ENCODE results near the gene SNX7. TPM values are rescaled to one million over a fixed set of nuclear protein-coding genes. Genes with fewer than 3 reads are reported as not detected.
A peak's percentile ranks its signal among the peaks of the same experiment; 100 is the strongest.

The SNX7 gene
- total and polyA plus RNA-seq, 2 donors (not counting 1 experiment from before 2014, with no cell fraction given) = 48.6 to 60.9 TPM

GRCh38 chr1:98705591-98705990 is 44.1 kb downstream of the SNX7 start:
- H2AFZ ChIP-seq (ENCODE audit: low read length) = no peak overlapping the region
- H3K36me3 ChIP-seq (ENCODE audit: control insufficient read depth, insufficient read depth, low read length) = no peaks in the 10 kb centered on the region
- H3K79me2 ChIP-seq (ENCODE audit: control insufficient read depth, insufficient read depth, low read length) = no peaks in the 10 kb centered on the region
- no peaks in the 10 kb centered on the region for H4K20me1 ChIP-seq (ENCODE audit: control insufficient read depth, extremely low read depth, insufficient read depth, low read length)
- no peak overlapping the region for H3K4me3 ChIP-seq (replicated peaks in 1 of 4; ENCODE audit: control extremely low read depth in 1 of 4, insufficient read depth in 1 of 4, low read depth in 3 of 4, low read length in 4 of 4)
- H3K27ac ChIP-seq (ENCODE audit: insufficient read depth, low read length) = no peak overlapping the region
- DNase-seq (ENCODE audit: low read depth in 2 of 2) = no peak
- no peaks in the 10 kb centered on the region for H3K9me3 ChIP-seq (ENCODE audit: control insufficient read depth, insufficient read depth, low read depth, low read length)
- no peak for TF ChIP-seq CTCF (conservative IDR thresholded peaks at IDR 0.05 in 1 of 2, IDR thresholded peaks at IDR 0.05 in 1 of 2; ENCODE audit: low read depth in 1 of 2, low read length in 2 of 2)
- TF ChIP-seq EZH2 (IDR thresholded peaks at IDR 0.05; ENCODE audit: low read length, missing control alignments) = no peak
- H3K9ac ChIP-seq (ENCODE audit: insufficient read depth, low read length) = no peak overlapping the region
- H3K4me1 ChIP-seq (ENCODE audit: control insufficient read depth, extremely low read depth, insufficient read depth, low read length) = no peaks in the 10 kb centered on the region
- H3K4me2 ChIP-seq (ENCODE audit: extremely low read depth, insufficient read depth, low read length) = no peak overlapping the region
- H3K27me3 ChIP-seq (ENCODE audit: control insufficient read depth, insufficient read depth, low read length) = no peaks in the 10 kb centered on the region

GRCh38 chr1:98706173-98706843 is 44.8 kb downstream of the SNX7 start:
- Histone ChIP-seq H3K4me3 (replicated peaks in 1 of 4; ENCODE audit: control extremely low read depth in 1 of 4, insufficient read depth in 1 of 4, low read depth in 3 of 4, low read length in 4 of 4) (no peak overlapping the region), H3K79me2 (ENCODE audit: control insufficient read depth, insufficient read depth, low read length) (no peaks in the 10 kb centered on the region), H3K9ac (ENCODE audit: insufficient read depth, low read length) (no peak overlapping the region), H2AFZ (ENCODE audit: low read length) (no peak overlapping the region), H3K27me3 (ENCODE audit: control insufficient read depth, insufficient read depth, low read length) (no peaks in the 10 kb centered on the region), H4K20me1 (ENCODE audit: control insufficient read depth, extremely low read depth, insufficient read depth, low read length) (no peaks in the 10 kb centered on the region), H3K27ac (ENCODE audit: insufficient read depth, low read length) (no peak overlapping the region), H3K4me1 (ENCODE audit: control insufficient read depth, extremely low read depth, insufficient read depth, low read length) (no peaks in the 10 kb centered on the region), H3K36me3 (ENCODE audit: control insufficient read depth, insufficient read depth, low read length) (no peaks in the 10 kb centered on the region), H3K4me2 (ENCODE audit: extremely low read depth, insufficient read depth, low read length) (no peak overlapping the region), H3K9me3 (ENCODE audit: control insufficient read depth, insufficient read depth, low read depth, low read length) (no peaks in the 10 kb centered on the region)
- TF ChIP-seq EZH2 (IDR thresholded peaks at IDR 0.05; ENCODE audit: low read length, missing control alignments) (no peak), CTCF (conservative IDR thresholded peaks at IDR 0.05 in 1 of 2, IDR thresholded peaks at IDR 0.05 in 1 of 2; ENCODE audit: low read depth in 1 of 2, low read length in 2 of 2) (no peak)
- peak in 1 of 2 donors; percentile 72 for DNase-seq (ENCODE audit: low read depth in 2 of 2)

DNA sequence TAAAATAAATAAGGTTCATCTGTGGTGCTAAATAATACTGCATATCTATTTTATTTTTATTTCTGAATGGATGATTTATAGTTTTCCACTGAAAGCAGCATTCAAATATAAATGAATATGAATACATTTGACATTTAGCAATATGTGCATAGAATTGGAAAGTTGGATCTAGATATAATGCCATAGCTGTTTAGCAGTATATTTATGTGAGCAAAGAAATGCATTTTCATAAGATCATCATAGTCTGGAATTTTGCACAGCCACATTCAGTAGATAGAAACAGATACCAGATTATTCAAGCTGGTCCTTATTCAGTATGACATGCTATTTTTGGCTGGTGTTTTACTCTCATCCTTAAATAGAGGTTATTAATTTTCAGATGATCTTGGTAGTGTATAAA is 46.0 kb downstream of the SNX7 start:
- no peaks in the 10 kb centered on the region for H3K36me3 ChIP-seq (ENCODE audit: control insufficient read depth, insufficient read depth, low read length)
- H3K79me2 ChIP-seq (ENCODE audit: control insufficient read depth, insufficient read depth, low read length) = no peaks in the 10 kb centered on the region
- no peak overlapping the region for H3K27ac ChIP-seq (ENCODE audit: insufficient read depth, low read length)
- H3K9me3 ChIP-seq (ENCODE audit: control insufficient read depth, insufficient read depth, low read depth, low read length) = no peaks in the 10 kb centered on the region
- H3K4me2 ChIP-seq (ENCODE audit: extremely low read depth, insufficient read depth, low read length) = no peak overlapping the region
- H3K4me3 ChIP-seq (replicated peaks in 1 of 4; ENCODE audit: control extremely low read depth in 1 of 4, insufficient read depth in 1 of 4, low read depth in 3 of 4, low read length in 4 of 4) = no peak overlapping the region
- no peaks in the 10 kb centered on the region for H3K4me1 ChIP-seq (ENCODE audit: control insufficient read depth, extremely low read depth, insufficient read depth, low read length)
- H3K27me3 ChIP-seq (ENCODE audit: control insufficient read depth, insufficient read depth, low read length) = no peaks in the 10 kb centered on the region
- no peak overlapping the region for H2AFZ ChIP-seq (ENCODE audit: low read length)
- H4K20me1 ChIP-seq (ENCODE audit: control insufficient read depth, extremely low read depth, insufficient read depth, low read length) = no peaks in the 10 kb centered on the region
- no peak for TF ChIP-seq CTCF (conservative IDR thresholded peaks at IDR 0.05 in 1 of 2, IDR thresholded peaks at IDR 0.05 in 1 of 2; ENCODE audit: low read depth in 1 of 2, low read length in 2 of 2)
- TF ChIP-seq EZH2 (IDR thresholded peaks at IDR 0.05; ENCODE audit: low read length, missing control alignments) = no peak
- H3K9ac ChIP-seq (ENCODE audit: insufficient read depth, low read length) = no peak overlapping the region
- no peak for DNase-seq (ENCODE audit: low read depth in 2 of 2)
